ENCODE data around the gene CLEC16A.

CLEC16A gene

DNA sequence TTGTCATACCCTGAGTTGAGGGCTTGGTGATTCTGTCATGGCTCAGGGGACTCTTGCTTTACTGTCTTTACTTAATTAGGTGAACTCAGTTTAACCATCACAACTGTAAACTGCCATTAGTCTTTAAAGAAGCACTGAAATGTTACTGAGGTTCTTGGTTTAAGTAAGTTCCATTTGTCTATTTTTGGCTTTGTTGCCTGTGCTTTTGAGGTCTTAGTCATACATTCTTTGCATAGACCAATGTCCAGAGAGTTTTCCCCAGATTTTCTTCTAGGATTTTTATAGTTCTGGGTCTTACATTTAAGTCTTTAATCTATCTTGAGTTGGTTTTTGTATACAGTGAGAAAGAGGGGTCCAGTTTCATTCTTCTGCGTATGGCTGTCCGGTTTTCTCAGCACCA is 174.1 kb downstream of the CLEC16A start:
- TF ChIP-seq, protein P1, sequence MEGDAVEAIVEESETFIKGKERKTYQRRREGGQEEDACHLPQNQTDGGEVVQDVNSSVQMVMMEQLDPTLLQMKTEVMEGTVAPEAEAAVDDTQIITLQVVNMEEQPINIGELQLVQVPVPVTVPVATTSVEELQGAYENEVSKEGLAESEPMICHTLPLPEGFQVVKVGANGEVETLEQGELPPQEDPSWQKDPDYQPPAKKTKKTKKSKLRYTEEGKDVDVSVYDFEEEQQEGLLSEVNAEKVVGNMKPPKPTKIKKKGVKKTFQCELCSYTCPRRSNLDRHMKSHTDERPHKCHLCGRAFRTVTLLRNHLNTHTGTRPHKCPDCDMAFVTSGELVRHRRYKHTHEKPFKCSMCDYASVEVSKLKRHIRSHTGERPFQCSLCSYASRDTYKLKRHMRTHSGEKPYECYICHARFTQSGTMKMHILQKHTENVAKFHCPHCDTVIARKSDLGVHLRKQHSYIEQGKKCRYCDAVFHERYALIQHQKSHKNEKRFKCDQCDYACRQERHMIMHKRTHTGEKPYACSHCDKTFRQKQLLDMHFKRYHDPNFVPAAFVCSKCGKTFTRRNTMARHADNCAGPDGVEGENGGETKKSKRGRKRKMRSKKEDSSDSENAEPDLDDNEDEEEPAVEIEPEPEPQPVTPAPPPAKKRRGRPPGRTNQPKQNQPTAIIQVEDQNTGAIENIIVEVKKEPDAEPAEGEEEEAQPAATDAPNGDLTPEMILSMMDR (IDR thresholded peaks at IDR 0.05; ENCODE audit: low read depth, low read length, missing control alignments) = no peak
- no peak overlapping the region for H3K4me3 ChIP-seq (ENCODE audit: low read depth, low read length)
- no peak for DNase-seq (ENCODE audit: low read depth)

DNA sequence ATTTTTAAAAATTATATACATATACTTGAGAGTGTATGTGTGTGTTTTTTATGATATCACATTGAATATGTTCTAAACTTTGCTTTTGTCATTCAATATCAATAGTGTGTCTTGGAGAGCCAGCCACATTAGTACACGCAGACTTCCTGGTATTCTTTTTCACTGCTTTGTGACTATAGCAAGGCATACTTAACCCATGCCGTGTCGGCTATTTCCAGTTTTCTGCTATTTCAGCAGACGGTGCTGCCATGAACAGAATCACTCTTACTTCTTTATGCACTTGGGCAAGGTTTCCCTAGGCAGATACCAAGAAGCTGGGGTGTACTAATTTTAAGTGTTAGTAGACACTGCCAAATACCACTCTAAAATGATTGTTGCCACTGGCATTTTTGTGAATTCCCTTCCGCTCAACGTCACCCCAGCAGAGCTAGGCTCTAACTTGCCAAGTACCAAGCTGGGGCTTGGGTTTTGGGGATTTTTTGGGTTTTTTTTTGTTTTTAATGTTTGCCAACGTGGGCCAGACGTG is 176.8 kb downstream of the CLEC16A start:
- no peak for DNase-seq (ENCODE audit: low read depth)
- H3K4me3 ChIP-seq (ENCODE audit: low read depth, low read length) = no peak overlapping the region
- TF ChIP-seq, protein P1 (IDR thresholded peaks at IDR 0.05; ENCODE audit: low read depth, low read length, missing control alignments) = no peak

DNA sequence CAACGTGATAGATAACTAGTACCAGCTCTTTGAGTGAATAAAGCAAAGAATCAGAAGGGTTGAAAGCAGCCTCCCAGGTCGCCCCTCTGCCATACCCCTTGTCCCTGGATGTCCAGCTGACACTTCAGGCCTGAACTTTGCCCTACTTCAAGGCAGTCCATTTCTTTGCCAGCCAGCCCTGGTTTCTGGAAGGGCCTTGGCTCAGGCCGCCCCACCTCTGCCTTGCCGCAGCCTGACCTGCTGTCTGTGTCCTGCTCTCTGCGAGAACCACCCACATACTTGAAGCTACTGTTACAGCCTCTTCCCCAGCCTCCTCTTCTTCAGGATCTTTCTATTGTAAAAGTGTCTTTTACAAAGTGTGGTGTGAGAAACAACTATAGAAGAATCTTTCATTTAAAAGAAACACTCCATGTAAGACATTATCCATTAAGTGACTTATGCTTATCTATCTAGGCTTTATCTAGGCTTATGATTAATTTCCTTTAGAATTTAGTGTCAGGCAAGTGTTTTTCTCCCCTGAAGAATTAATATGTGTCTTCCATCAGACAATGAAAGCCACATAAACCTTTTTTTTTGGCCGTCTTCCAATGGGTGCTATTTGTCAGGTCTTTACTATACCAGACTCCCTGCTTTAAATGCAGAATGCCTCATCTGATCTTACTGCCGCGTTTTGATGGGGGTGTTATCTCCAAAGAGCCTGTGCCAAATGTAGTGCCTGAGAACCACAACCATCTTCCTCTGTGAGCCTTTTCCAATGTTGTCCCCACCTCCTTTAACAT is 177.7 kb downstream of the CLEC16A start:
- no peak for DNase-seq (ENCODE audit: low read depth)
- TF ChIP-seq, protein P1 (IDR thresholded peaks at IDR 0.05; ENCODE audit: low read depth, low read length, missing control alignments) = no peak
- no peak overlapping the region for H3K4me3 ChIP-seq (ENCODE audit: low read depth, low read length)

DNA sequence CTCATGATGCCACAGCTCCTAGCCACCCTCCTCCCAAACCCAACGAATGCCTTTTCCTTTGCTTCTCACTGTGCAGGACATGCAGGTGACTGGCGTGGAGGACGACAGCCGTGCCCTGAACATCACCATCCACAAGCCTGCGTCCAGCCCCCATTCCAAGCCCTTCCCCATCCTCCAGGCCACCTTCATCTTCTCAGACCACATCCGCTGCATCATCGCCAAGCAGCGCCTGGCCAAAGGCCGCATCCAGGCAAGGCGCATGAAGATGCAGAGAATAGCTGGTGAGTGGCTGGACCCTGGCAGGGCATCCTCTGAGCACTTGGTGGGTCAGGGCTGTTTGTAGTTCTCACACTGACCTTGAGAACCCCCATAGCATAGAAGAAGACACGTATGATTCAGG is 179.3 kb downstream of the CLEC16A start:
- TF ChIP-seq, protein P1 (IDR thresholded peaks at IDR 0.05; ENCODE audit: low read depth, low read length, missing control alignments) = no peak
- no peak for DNase-seq (ENCODE audit: low read depth)
- no peak overlapping the region for H3K4me3 ChIP-seq (ENCODE audit: low read depth, low read length)

DNA sequence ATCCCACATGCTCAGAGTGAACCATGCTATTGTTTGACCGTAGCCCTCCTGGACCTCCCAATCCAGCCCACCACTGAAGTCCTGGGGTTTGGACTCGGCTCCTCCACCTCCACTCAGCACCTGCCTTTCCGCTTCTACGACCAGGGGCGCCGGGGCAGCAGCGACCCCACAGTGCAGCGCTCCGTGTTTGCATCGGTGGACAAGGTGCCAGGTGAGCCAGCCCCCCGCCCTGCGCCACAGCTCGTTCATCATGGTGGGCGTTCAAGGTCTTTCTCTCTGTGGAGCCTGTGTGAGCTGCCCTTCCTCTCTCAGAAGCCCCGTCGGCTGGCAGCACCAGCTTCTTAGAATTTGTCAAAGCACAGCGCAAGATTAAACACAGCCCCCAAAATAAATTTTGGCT is 181.6 kb downstream of the CLEC16A start:
- TF ChIP-seq, protein P1 (IDR thresholded peaks at IDR 0.05; ENCODE audit: low read depth, low read length, missing control alignments) = no peak
- no peak overlapping the region for H3K4me3 ChIP-seq (ENCODE audit: low read depth, low read length)
- no peak for DNase-seq (ENCODE audit: low read depth)

DNA sequence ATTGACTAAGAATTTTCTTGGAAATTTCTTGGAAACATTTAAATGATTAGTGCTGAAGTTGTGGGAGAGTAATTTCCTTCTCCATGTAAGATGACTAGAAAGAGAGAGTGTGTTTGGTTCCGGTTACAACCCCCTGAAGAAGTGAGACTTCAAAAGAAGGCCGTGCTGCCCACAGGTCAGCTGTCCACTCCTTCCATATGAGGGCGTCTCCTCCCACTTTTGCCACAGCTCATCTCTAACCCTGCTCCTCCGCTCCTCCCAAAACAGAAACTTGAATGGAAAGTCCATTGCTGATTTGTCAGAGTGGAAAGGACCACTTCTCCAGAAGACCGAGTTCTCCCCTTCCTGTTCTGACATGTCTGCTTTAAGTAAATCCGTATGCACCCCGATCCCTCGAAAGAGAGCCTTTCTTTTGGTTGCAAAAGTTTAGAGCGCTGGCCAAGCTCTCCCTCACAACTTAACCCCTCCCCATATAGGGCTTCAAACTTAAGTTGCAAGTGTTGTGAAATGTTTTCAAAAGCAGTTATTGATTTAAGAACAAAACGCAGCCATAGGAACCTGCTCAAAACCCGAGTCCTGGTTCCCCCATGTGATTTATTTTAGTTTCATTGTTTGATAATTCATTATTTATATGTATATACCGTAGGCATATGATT is 182.2 kb downstream of the CLEC16A start:
- DNase-seq (ENCODE audit: low read depth) = no peak
- TF ChIP-seq, protein P1 (IDR thresholded peaks at IDR 0.05; ENCODE audit: low read depth, low read length, missing control alignments) = no peak

More for the DNA sequence above, 182.2 kb downstream of the CLEC16A start:
- no peak overlapping the region for H3K4me3 ChIP-seq (ENCODE audit: low read depth, low read length)
